AG09309 (cell line): ENCODE measurements around the gene CLCN4.

Experiments used
- DNase-seq: peaks from one replicate; pipeline ENCODE4 v3.0.0-alpha.2; 2010; ENCODE audit warnings: low read depth
- H3K4me3 ChIP-seq: 2 replicates; pipeline ENCODE4 v1.5.1; 2011; ENCODE audit warnings: mild to moderate bottlenecking, low read depth, low read length, moderate library complexity; ENCODE audit not compliant: control insufficient read depth
- TF ChIP-seq, protein P1 (sequence below): IDR thresholded peaks from 2 replicates; pipeline ENCODE4 v1.5.1; 2011; ENCODE audit warnings: mild to moderate bottlenecking, low read depth, low read length, inconsistent platforms; ENCODE audit not compliant: insufficient read depth, control insufficient read depth; ENCODE audit errors: missing control alignments

The CLCN4 gene

DNA sequence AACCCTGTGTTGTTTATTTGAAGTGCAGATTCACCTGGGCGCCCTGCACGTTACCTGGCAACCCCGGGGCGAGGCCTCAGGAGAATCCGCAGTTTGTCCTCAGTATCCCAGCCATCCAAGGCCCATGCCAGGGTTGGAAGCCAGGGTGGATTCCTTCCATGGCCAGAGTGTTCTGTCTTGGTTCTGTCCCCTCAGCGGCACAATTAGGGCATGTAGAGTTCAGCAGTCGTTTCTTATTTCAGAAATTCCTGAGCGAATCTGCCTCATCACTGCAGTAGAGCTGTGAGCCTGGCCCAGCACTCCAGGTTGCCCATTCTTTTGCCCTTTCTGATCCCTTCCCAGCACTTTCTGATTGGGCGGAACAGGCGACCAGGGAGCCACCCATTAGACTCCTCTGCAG, 29.9 kb upstream of the CLCN4 start:
- H3K4me3 ChIP-seq, result no peak overlapping the region
- TF ChIP-seq, protein P1, sequence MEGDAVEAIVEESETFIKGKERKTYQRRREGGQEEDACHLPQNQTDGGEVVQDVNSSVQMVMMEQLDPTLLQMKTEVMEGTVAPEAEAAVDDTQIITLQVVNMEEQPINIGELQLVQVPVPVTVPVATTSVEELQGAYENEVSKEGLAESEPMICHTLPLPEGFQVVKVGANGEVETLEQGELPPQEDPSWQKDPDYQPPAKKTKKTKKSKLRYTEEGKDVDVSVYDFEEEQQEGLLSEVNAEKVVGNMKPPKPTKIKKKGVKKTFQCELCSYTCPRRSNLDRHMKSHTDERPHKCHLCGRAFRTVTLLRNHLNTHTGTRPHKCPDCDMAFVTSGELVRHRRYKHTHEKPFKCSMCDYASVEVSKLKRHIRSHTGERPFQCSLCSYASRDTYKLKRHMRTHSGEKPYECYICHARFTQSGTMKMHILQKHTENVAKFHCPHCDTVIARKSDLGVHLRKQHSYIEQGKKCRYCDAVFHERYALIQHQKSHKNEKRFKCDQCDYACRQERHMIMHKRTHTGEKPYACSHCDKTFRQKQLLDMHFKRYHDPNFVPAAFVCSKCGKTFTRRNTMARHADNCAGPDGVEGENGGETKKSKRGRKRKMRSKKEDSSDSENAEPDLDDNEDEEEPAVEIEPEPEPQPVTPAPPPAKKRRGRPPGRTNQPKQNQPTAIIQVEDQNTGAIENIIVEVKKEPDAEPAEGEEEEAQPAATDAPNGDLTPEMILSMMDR, result no peak
- no peak for DNase-seq

DNA sequence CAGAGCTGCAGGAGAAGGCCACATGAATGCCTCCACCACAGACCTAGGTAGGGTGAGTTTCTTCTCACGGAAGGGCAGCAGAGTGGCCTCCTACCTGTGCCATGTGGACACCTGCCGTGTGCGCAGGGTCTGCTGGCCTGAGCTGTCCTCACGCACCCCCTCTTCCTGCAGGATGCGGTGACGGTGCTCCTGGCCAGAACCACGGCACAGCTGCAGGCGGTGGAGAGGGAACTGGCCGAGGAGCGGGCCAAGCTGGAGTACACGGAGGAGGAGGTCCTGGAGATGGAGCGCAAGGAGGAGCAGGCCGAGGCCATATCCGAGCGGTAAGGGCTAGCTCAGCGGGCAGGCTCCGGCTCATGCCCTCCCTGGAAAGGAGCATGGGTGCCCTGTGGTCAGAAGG, 28.4 kb upstream of the CLCN4 start:
- H3K4me3 ChIP-seq, result no peak overlapping the region
- TF ChIP-seq, protein P1, result no peak
- no peak for DNase-seq

GRCh38 chrX:10129229-10129628, 27.5 kb upstream of the CLCN4 start:
- TF ChIP-seq, protein P1, result no peak
- H3K4me3 ChIP-seq, result no peak overlapping the region
- no peak for DNase-seq

DNA sequence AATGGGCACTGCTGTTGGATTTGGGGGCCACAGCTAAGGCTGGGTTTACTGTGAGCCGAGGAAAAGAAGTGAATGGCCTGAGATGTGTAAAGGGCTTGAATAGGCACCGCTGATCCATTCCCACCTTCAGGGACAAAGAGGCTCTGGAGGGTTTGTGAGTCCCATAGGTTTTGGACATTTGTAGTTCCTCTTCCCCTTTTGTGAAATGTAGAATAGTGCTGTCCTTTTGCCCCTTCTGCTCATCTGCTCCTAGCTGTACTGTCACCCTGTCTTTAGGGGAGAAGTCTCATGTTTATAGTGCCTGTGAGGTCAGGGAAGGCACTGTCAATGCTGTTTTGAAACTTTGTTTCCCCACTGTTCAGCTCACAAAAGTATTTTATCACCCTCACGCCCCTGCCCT, 26.4 kb upstream of the CLCN4 start:
- TF ChIP-seq, protein P1, result no peak
- no peak for DNase-seq
- no peak overlapping the region for H3K4me3 ChIP-seq

GRCh38 chrX:10133980-10134676, 22.6 kb upstream of the CLCN4 start:
- DNase-seq, result no peak
- TF ChIP-seq, protein P1, result no peak
- no peak overlapping the region for H3K4me3 ChIP-seq

GRCh38 chrX:10134921-10135320, 21.9 kb upstream of the CLCN4 start:
- DNase-seq, result no peak
- TF ChIP-seq, protein P1, result no peak
- no peak overlapping the region for H3K4me3 ChIP-seq
